H1 (cell line): ENCODE results near the gene FOLR1. TPM values are rescaled to one million over a fixed set of nuclear protein-coding genes. Genes with fewer than 3 reads are reported as not detected.

Source experiments
- CTCF ChIA-PET: fragments of 300-600 bp; sonication (Branson Sonifier 250); formaldehyde crosslinking; loops from one replicate; lab custom pipeline; 2021; ENCODE audit not compliant: partially characterized antibody; lab: Charles Lee
- POLR2A ChIA-PET: fragments of 300-600 bp; sonication (Branson Sonifier 250); formaldehyde crosslinking; loops from one replicate; lab custom pipeline; 2021; ENCODE audit warnings: inconsistent platforms; ENCODE audit not compliant: partially characterized antibody; lab: Charles Lee
- DNase-seq, 2 experiments: peaks; one replicate each; pipeline versions ENCODE4 v3.0.0 to v3.0.0-alpha.2; 2010 to 2022; ENCODE audit warnings: low spot score in 2 of 2, low read depth in 1 of 2, mixed read lengths in 1 of 2
- FAIRE-seq: peaks from 2 replicates; lab custom pipeline; 2011; peaks lifted over from hg19 to GRCh38; lab: Jason Lieb, UNC
- H2AFZ ChIP-seq: 2 replicates; pipeline ENCODE4 v1.8.1; 2012; ENCODE audit warnings: low read length, inconsistent platforms
- H2AK5ac ChIP-seq: 2 replicates; pipeline ENCODE4 v1.6.1; 2013; ENCODE audit warnings: low read depth, low read length
- H2BK120ac ChIP-seq: replicated peaks from 2 replicates; pipeline ENCODE3; 2013; ENCODE audit warnings: low read depth, low read length, inconsistent platforms
- H2BK12ac ChIP-seq: 2 replicates; pipeline ENCODE4 v1.6.1; 2013; ENCODE audit warnings: low read depth, low read length
- H2BK15ac ChIP-seq: 2 replicates; pipeline ENCODE4 v1.6.1; 2013; ENCODE audit warnings: low read length
- H2BK20ac ChIP-seq: 2 replicates; pipeline ENCODE4 v1.6.1; 2013; ENCODE audit warnings: low read length
- H2BK5ac ChIP-seq: 2 replicates; pipeline ENCODE4 v1.6.1; 2013; ENCODE audit warnings: low read depth, low read length
- H3K14ac ChIP-seq: 2 replicates; pipeline ENCODE4 v1.6.1; 2013; ENCODE audit warnings: inconsistent platforms; ENCODE audit not compliant: insufficient read length
- H3K18ac ChIP-seq: 2 replicates; pipeline ENCODE4 v1.6.1; 2013; ENCODE audit warnings: low read length; ENCODE audit errors: extremely low read depth
- H3K23ac ChIP-seq: 2 replicates; pipeline ENCODE4 v1.6.1; 2013; ENCODE audit warnings: inconsistent platforms; ENCODE audit not compliant: insufficient read length
- H3K23me2 ChIP-seq: 2 replicates; pipeline ENCODE4 v1.6.1; 2013; ENCODE audit warnings: low read depth, low read length
- H3K27ac ChIP-seq: 2 replicates; pipeline ENCODE4 v1.6.1; 2011; ENCODE audit warnings: low read depth, low read length, inconsistent platforms
- H3K27me3 ChIP-seq, 4 experiments: replicated peaks in 1 of 4; 1 replicate in 1 of 4; 2 replicates in 3 of 4; pipeline versions ENCODE4 v1.6.1 to v1.8.1; 2011 to 2013; ENCODE audit warnings: low read length in 3 of 4, mild to moderate bottlenecking in 3 of 4, inconsistent platforms in 2 of 4, mixed read lengths in 2 of 4, moderate library complexity in 1 of 4; ENCODE audit not compliant: control insufficient read depth in 3 of 4, insufficient read depth in 3 of 4; ENCODE audit errors: extremely low read depth in 1 of 4
- H3K36me3 ChIP-seq, 4 experiments: 2 replicates each; pipeline versions ENCODE4 v1.6.1 to v1.8.1; 2011 to 2013; ENCODE audit warnings: mild to moderate bottlenecking in 4 of 4, low read length in 3 of 4, moderate library complexity in 2 of 4, control low read depth in 1 of 4, inconsistent platforms in 1 of 4; ENCODE audit not compliant: insufficient read depth in 4 of 4, control insufficient read depth in 2 of 4
- H3K4ac ChIP-seq: replicated peaks from 2 replicates; pipeline ENCODE3; 2013; ENCODE audit warnings: low read length, low read depth, mixed read lengths, inconsistent platforms; ENCODE audit not compliant: insufficient read length
- H3K4me1 ChIP-seq, 4 experiments: replicated peaks in 1 of 4; 1 replicate in 1 of 4; 2 replicates in 3 of 4; pipeline versions ENCODE4 v1.6.1 to v1.8.1; 2011 to 2013; ENCODE audit warnings: low read length in 3 of 4, inconsistent platforms in 2 of 4, mixed read lengths in 1 of 4; ENCODE audit not compliant: insufficient read depth in 4 of 4, control insufficient read depth in 3 of 4
- H3K4me2 ChIP-seq, 2 experiments: 2 replicates each; pipeline versions ENCODE4 v1.6.1 to v1.8.1; 2011 to 2013; ENCODE audit warnings: low read depth in 2 of 2, low read length in 2 of 2, control low read depth in 1 of 2, inconsistent platforms in 1 of 2, mild to moderate bottlenecking in 1 of 2; ENCODE audit not compliant: insufficient read depth in 1 of 2
- H3K4me3 ChIP-seq, 4 experiments: fragments of 200-600, 300-600 bp in 1 of 4; sonication (generic), shearing (Covaris generic), sonication (Bioruptor Twin) in 1 of 4; 2 replicates each; pipeline versions ENCODE4 v1.5.1 to v1.8.1; 2011 to 2016; ENCODE audit warnings: low read length in 4 of 4, low read depth in 3 of 4, control low read depth in 2 of 4, inconsistent platforms in 2 of 4, mild to moderate bottlenecking in 2 of 4, mixed read lengths in 1 of 4, moderate library complexity in 1 of 4; ENCODE audit not compliant: insufficient read depth in 2 of 4; ENCODE audit errors: extremely low read depth in 1 of 4
- H3K56ac ChIP-seq: replicated peaks from 2 replicates; pipeline ENCODE3; 2013; ENCODE audit warnings: low read depth, mild to moderate bottlenecking, mixed read lengths, low read length, inconsistent platforms; ENCODE audit not compliant: insufficient read length
- H3K79me1 ChIP-seq: 2 replicates; pipeline ENCODE4 v1.6.1; 2013; ENCODE audit warnings: low read depth, low read length, control low read depth
- H3K79me2 ChIP-seq, 2 experiments: 2 replicates each; pipeline versions ENCODE4 v1.6.1 to v1.8.1; 2012 to 2013; ENCODE audit warnings: low read length in 2 of 2, mild to moderate bottlenecking in 2 of 2, inconsistent platforms in 1 of 2; ENCODE audit not compliant: insufficient read depth in 2 of 2, control insufficient read depth in 1 of 2
- H3K9ac ChIP-seq, 4 experiments: replicated peaks in 1 of 4; 1 replicate in 1 of 4; 2 replicates in 3 of 4; pipeline versions ENCODE4 v1.6.1 to v1.8.1; 2011 to 2013; ENCODE audit warnings: low read depth in 3 of 4, low read length in 3 of 4, control low read depth in 2 of 4, mild to moderate bottlenecking in 2 of 4, moderate library complexity in 2 of 4, inconsistent platforms in 1 of 4; ENCODE audit errors: extremely low read depth in 1 of 4
- H3K9me3 ChIP-seq, 2 experiments: 2 replicates each; pipeline versions ENCODE4 v1.6.1 to v1.8.1; 2012 to 2013; ENCODE audit warnings: mild to moderate bottlenecking in 2 of 2, moderate library complexity in 2 of 2, control low read depth in 1 of 2, inconsistent platforms in 1 of 2, low read depth in 1 of 2, low read length in 1 of 2, mixed read lengths in 1 of 2; ENCODE audit not compliant: insufficient read depth in 2 of 2
- H4K20me1 ChIP-seq, 2 experiments: replicated peaks in 1 of 2; 2 replicates each; pipeline versions ENCODE3 to v1.8.1; 2011 to 2013; ENCODE audit warnings: inconsistent platforms in 2 of 2, low read length in 2 of 2, mild to moderate bottlenecking in 1 of 2; ENCODE audit not compliant: insufficient read depth in 2 of 2, control insufficient read depth in 1 of 2
- H4K5ac ChIP-seq: 2 replicates; pipeline ENCODE4 v1.6.1; 2013; ENCODE audit warnings: low read length, low read depth, mixed read lengths, inconsistent platforms; ENCODE audit not compliant: insufficient read length
- H4K8ac ChIP-seq: 2 replicates; pipeline ENCODE4 v1.8.0; 2013; ENCODE audit warnings: mild to moderate bottlenecking, moderate library complexity, low read length, inconsistent platforms; ENCODE audit not compliant: insufficient read depth; ENCODE audit errors: extremely low read depth
- H4K91ac ChIP-seq: replicated peaks from 2 replicates; pipeline ENCODE3; 2013; ENCODE audit warnings: low read length, mixed read lengths, inconsistent platforms; ENCODE audit not compliant: insufficient read length
- ASH2L ChIP-seq: fragments of 200-600, 300-600 bp; sonication (generic); IDR thresholded peaks from one replicate; pipeline ENCODE4 v1.7.1; 2017; ENCODE audit warnings: low read length
- BACH1 ChIP-seq: IDR thresholded peaks from 2 replicates; pipeline ENCODE4 v1.6.1; 2012; ENCODE audit warnings: low read length, improper control_type of control experiment
- BCL11A ChIP-seq, 2 experiments: IDR thresholded peaks; one replicate each; pipeline ENCODE4 v1.6.1; 2011; ENCODE audit warnings: low read depth in 2 of 2, low read length in 2 of 2, mild to moderate bottlenecking in 2 of 2
- CBX5 ChIP-seq: fragments of 300-800, 300-1000 bp; sonication (generic); IDR thresholded peaks from 2 replicates; pipeline ENCODE4 v1.7.1; 2016; ENCODE audit warnings: antibody characterized with exemption, low read length, low read depth
- EZH2 ChIP-seq: fragments of 200-600 bp; sonication (generic); IDR thresholded peaks from 2 replicates; pipeline ENCODE4 v1.7.1; 2012; ENCODE audit warnings: low read depth, mild to moderate bottlenecking, moderate library complexity, low read length, inconsistent platforms; ENCODE audit not compliant: severe bottlenecking
- FOSL1 ChIP-seq: IDR thresholded peaks from 2 replicates; pipeline ENCODE4 v1.6.1; 2011; ENCODE audit warnings: mild to moderate bottlenecking, low read depth, low read length, moderate library complexity; ENCODE audit not compliant: insufficient read depth
- POLR2A ChIP-seq, 2 experiments: IDR thresholded peaks; 1 replicate in 1 of 2; 2 replicates in 1 of 2; pipeline ENCODE4 v1.6.1; 2011; ENCODE audit warnings: low read depth in 2 of 2, low read length in 2 of 2, mild to moderate bottlenecking in 2 of 2; ENCODE audit errors: control extremely low read depth in 1 of 2
- SP1 ChIP-seq: IDR thresholded peaks from 2 replicates; pipeline ENCODE4 v1.6.1; 2011; ENCODE audit warnings: low read depth, low read length
- SUZ12 ChIP-seq: fragments of 200-600 bp; sonication (generic); IDR thresholded peaks from 2 replicates; pipeline ENCODE4 v1.6.1; 2012; ENCODE audit warnings: mild to moderate bottlenecking, inconsistent platforms, low read length, moderate library complexity, mixed read lengths
- TBP ChIP-seq: IDR thresholded peaks from 2 replicates; pipeline ENCODE4 v1.6.1; 2011; ENCODE audit warnings: low read depth, low read length, improper control_type of control experiment
- TEAD4 ChIP-seq: IDR thresholded peaks from 2 replicates; pipeline ENCODE4 v1.6.1; 2012; ENCODE audit warnings: low read depth, low read length, inconsistent platforms, mixed read lengths
- YY1 ChIP-seq: IDR thresholded peaks from 2 replicates; pipeline ENCODE4 v1.6.1; 2011; ENCODE audit warnings: low read depth, mild to moderate bottlenecking, low read length
- WGBS, 2 experiments: shearing (Covaris generic) in 1 of 2; methylation state at CpG; one replicate each; pipeline versions ENCODE4 v1.1.6 to v1.1.7; 2013 to 2015; ENCODE audit warnings: low lambda C conversion rate in 2 of 2, mixed read lengths in 2 of 2, inconsistent platforms in 1 of 2, low coverage in 1 of 2, missing lambda C conversion rate in 1 of 2; ENCODE audit not compliant: insufficient replicate concordance in 2 of 2, insufficient coverage in 1 of 2, insufficient read length in 1 of 2; ENCODE audit errors: extremely low coverage in 1 of 2, missing lambda C conversion rate in 1 of 2; 5-methylcytosine and 5-hydroxymethylcytosine counted together
- polyA plus RNA-seq, 7 experiments: library from polyadenylated mRNA; depleted of rRNA in 3 of 7; stranded (reverse) in 5 of 7; unstranded in 2 of 7; fragments of >200 nt in 5 of 7; fragments of 200-250 nt in 2 of 7; gene quantifications; 1 replicate in 5 of 7; 2 replicates in 1 of 7; 4 replicates in 1 of 7; pipeline versions ENCODE4 v1.2.1 to v1.2.3, GENCODE V29; 2011 to 2013; ENCODE audit warnings: missing spikeins in 2 of 7, mixed read lengths in 2 of 7
- total RNA-seq: library from RNA; stranded (reverse); fragmentation: NEBNext Ultra II Directional; extraction: Animal tissue kit (Norgen Biotek cat#: 25700); gene quantifications from 2 replicates; pipeline ENCODE4 v1.2.1, GENCODE V29; 2021
- TF ChIP-seq, protein P1 (sequence below): IDR thresholded peaks from 2 replicates; pipeline ENCODE4 v1.6.1; 2012; ENCODE audit warnings: low read length, inconsistent platforms

The FOLR1 gene
- total and polyA plus RNA-seq, 2 of the 8 experiments (the other 6 are each of a cell fraction or from before 2014, with no cell fraction given) = 1.3 TPM; not detected in 1

- WGBS, 2 experiments = 85% methylated on average over 4 of the region's 4 CpGs; no CpG with 5 or more reads in 1 of the 2 experiments
- H2BK5ac ChIP-seq = no peak overlapping the region
- DNase-seq (no peak), FAIRE-seq (no peak)
- no peak overlapping the region for H2AFZ ChIP-seq
- H3K36me3 ChIP-seq = no peaks in the 10 kb centered on the region
- no peak overlapping the region for H4K5ac ChIP-seq
- H2AK5ac ChIP-seq = no peak overlapping the region
- H2BK20ac ChIP-seq = no peak overlapping the region
- H3K23ac ChIP-seq = no peak overlapping the region
- H3K14ac ChIP-seq = no peak overlapping the region
- H3K4me1 ChIP-seq = no peaks in the 10 kb centered on the region
- H3K18ac ChIP-seq = no peak overlapping the region
- H3K27ac ChIP-seq = no peak overlapping the region
- no peak overlapping the region for H3K9ac ChIP-seq
- H3K79me2 ChIP-seq = no peaks in the 10 kb centered on the region
- H2BK15ac ChIP-seq = no peak overlapping the region
- POLR2A ChIA-PET = no interaction called here
- H3K23me2 ChIP-seq = no peaks in the 10 kb centered on the region; the same call in 1 of the 2 replicates
- H4K8ac ChIP-seq = no peak overlapping the region
- H3K27me3 ChIP-seq = no peaks in the 10 kb centered on the region
- H3K9me3 ChIP-seq = no peaks in the 10 kb centered on the region
- no peak overlapping the region for H4K91ac ChIP-seq
- no peak overlapping the region for H3K4me3 ChIP-seq
- H3K4me2 ChIP-seq = no peak overlapping the region
- no peak overlapping the region for H3K4ac ChIP-seq
- no peak overlapping the region for H2BK12ac ChIP-seq
- CTCF ChIA-PET = interaction anchor here (1.0 to 10.4 kb wide), 6 partner anchors 10 to 161 kb away, joined by 3 to 71 read pairs (median 4); no protein-coding TSS in a partner anchor
- no peak overlapping the region for H2BK120ac ChIP-seq
- H4K20me1 ChIP-seq = no peaks in the 10 kb centered on the region
- H3K56ac ChIP-seq = no peak overlapping the region
- H3K79me1 ChIP-seq = no peaks in the 10 kb centered on the region
- TF ChIP-seq CBX5 (no peak), TBP (no peak), EZH2 (no peak), YY1 (no peak), BACH1 (no peak), ASH2L (no peak), TEAD4 (no peak), SUZ12 (no peak), SP1 (no peak), POLR2A (IDR thresholded peaks at IDR 0.05; ENCODE audit: control extremely low read depth in 1 of 2, low read depth in 2 of 2, low read length in 2 of 2) (no peak), BCL11A (IDR thresholded peaks at IDR 0.05; ENCODE audit: low read depth in 2 of 2, low read length in 2 of 2) (no peak), FOSL1 (no peak)
- TF ChIP-seq, protein P1, sequence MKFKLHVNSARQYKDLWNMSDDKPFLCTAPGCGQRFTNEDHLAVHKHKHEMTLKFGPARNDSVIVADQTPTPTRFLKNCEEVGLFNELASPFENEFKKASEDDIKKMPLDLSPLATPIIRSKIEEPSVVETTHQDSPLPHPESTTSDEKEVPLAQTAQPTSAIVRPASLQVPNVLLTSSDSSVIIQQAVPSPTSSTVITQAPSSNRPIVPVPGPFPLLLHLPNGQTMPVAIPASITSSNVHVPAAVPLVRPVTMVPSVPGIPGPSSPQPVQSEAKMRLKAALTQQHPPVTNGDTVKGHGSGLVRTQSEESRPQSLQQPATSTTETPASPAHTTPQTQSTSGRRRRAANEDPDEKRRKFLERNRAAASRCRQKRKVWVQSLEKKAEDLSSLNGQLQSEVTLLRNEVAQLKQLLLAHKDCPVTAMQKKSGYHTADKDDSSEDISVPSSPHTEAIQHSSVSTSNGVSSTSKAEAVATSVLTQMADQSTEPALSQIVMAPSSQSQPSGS = no peak
These were observed 34.8 kb upstream of the FOLR1 start for GRCh38 chr11:72157131-72157530.
